ENCODE data around the gene E2F4.

Gene E2F4

GRCh38 chr16:67233596-67233995, 41.6 kb downstream of the E2F4 start:
- TF ChIP-seq CTCF (IDR thresholded peaks at IDR 0.05; ENCODE audit: low read length) (no peak), EZH2phosphoT487 (IDR thresholded peaks at IDR 0.05; ENCODE audit: low read length) (no peak), EZH2 (optimal IDR thresholded peaks at IDR 0.05; ENCODE audit: low read depth, low read length) (no peak)
- no peak overlapping the region for H3K9ac ChIP-seq (ENCODE audit: low read length)
- H3K27me3 ChIP-seq (replicated peaks; ENCODE audit: insufficient read depth, low read length): no peaks in the 10 kb centered on the region
- H3K36me3 ChIP-seq (replicated peaks; ENCODE audit: insufficient read depth, low read length): peaks cover 4% of the 10 kb centered on the region; the same call in 1 of the 2 replicates
- no peak for DNase-seq
- H3K4me3 ChIP-seq (ENCODE audit: low read length): no peak overlapping the region
- no peak overlapping the region for H2AFZ ChIP-seq (ENCODE audit: low read length)
- H3K4me2 ChIP-seq (ENCODE audit: low read depth, low read length): no peak overlapping the region
- no peaks in the 10 kb centered on the region for H4K20me1 ChIP-seq (ENCODE audit: insufficient read depth, low read length)
- no peak overlapping the region for H3K27ac ChIP-seq (ENCODE audit: low read length)
- H3K4me1 ChIP-seq (ENCODE audit: low read length): no peaks in the 10 kb centered on the region
- H3F3A ChIP-seq (ENCODE audit: insufficient read depth, low read length): no peaks in the 10 kb centered on the region; the same call in none of the 2 replicates
- no peaks in the 10 kb centered on the region for H3K9me3 ChIP-seq (replicated peaks; ENCODE audit: insufficient read depth, low read length)
- peaks cover 14% of the 10 kb centered on the region for H3K79me2 ChIP-seq (ENCODE audit: low read length)
- no peaks in the 10 kb centered on the region for H3K9me2 ChIP-seq (replicated peaks; ENCODE audit: insufficient read depth, low read length)

GRCh38 chr16:67234180-67234597, 42.2 kb downstream of the E2F4 start:
- Histone ChIP-seq H3F3A (ENCODE audit: insufficient read depth, low read length) (no peaks in the 10 kb centered on the region; the same call in none of the 2 replicates), H3K9ac (ENCODE audit: low read length) (no peak overlapping the region), H3K36me3 (replicated peaks; ENCODE audit: insufficient read depth, low read length) (peaks cover 4% of the 10 kb centered on the region; the same call in 1 of the 2 replicates), H3K27ac (ENCODE audit: low read length) (no peak overlapping the region), H3K4me1 (ENCODE audit: low read length) (no peaks in the 10 kb centered on the region), H2AFZ (ENCODE audit: low read length) (no peak overlapping the region), H3K27me3 (replicated peaks; ENCODE audit: insufficient read depth, low read length) (no peaks in the 10 kb centered on the region), H3K4me3 (ENCODE audit: low read length) (no peak overlapping the region), H3K9me3 (replicated peaks; ENCODE audit: insufficient read depth, low read length) (no peaks in the 10 kb centered on the region), H4K20me1 (ENCODE audit: insufficient read depth, low read length) (no peaks in the 10 kb centered on the region), H3K79me2 (ENCODE audit: low read length) (peaks cover 11% of the 10 kb centered on the region), H3K4me2 (ENCODE audit: low read depth, low read length) (no peak overlapping the region), H3K9me2 (replicated peaks; ENCODE audit: insufficient read depth, low read length) (no peaks in the 10 kb centered on the region)
- no peak for TF ChIP-seq CTCF (IDR thresholded peaks at IDR 0.05; ENCODE audit: low read length)
- no peak for TF ChIP-seq EZH2 (optimal IDR thresholded peaks at IDR 0.05; ENCODE audit: low read depth, low read length)
- no peak for TF ChIP-seq EZH2phosphoT487 (IDR thresholded peaks at IDR 0.05; ENCODE audit: low read length)
- DNase-seq: no peak

GRCh38 chr16:67235816-67236562, 44.0 kb downstream of the E2F4 start:
- H4K20me1 ChIP-seq (ENCODE audit: insufficient read depth, low read length): no peaks in the 10 kb centered on the region
- H3K4me2 ChIP-seq (ENCODE audit: low read depth, low read length): no peak overlapping the region
- no peaks in the 10 kb centered on the region for H3K9me3 ChIP-seq (replicated peaks; ENCODE audit: insufficient read depth, low read length)
- DNase-seq: no peak
- H2AFZ ChIP-seq (ENCODE audit: low read length): no peak overlapping the region
- H3K27ac ChIP-seq (ENCODE audit: low read length): no peak overlapping the region
- no peak overlapping the region for H3K9ac ChIP-seq (ENCODE audit: low read length)
- peaks cover 17% of the 10 kb centered on the region for H3K79me2 ChIP-seq (ENCODE audit: low read length)
- no peak for TF ChIP-seq EZH2phosphoT487 (IDR thresholded peaks at IDR 0.05; ENCODE audit: low read length)
- TF ChIP-seq CTCF (IDR thresholded peaks at IDR 0.05; ENCODE audit: low read length): no peak
- TF ChIP-seq EZH2 (optimal IDR thresholded peaks at IDR 0.05; ENCODE audit: low read depth, low read length): no peak
- H3K27me3 ChIP-seq (replicated peaks; ENCODE audit: insufficient read depth, low read length): no peaks in the 10 kb centered on the region
- peaks cover 4% of the 10 kb centered on the region; the same call in 1 of the 2 replicates for H3K36me3 ChIP-seq (replicated peaks; ENCODE audit: insufficient read depth, low read length)
- no peaks in the 10 kb centered on the region for H3K9me2 ChIP-seq (replicated peaks; ENCODE audit: insufficient read depth, low read length)
- no peaks in the 10 kb centered on the region; the same call in 1 of the 2 replicates for H3F3A ChIP-seq (ENCODE audit: insufficient read depth, low read length)
- no peak overlapping the region for H3K4me3 ChIP-seq (ENCODE audit: low read length)
- H3K4me1 ChIP-seq (ENCODE audit: low read length): no peaks in the 10 kb centered on the region

All from MM.1S (cell line).